Measurements from ENCODE around the gene COG5. TPM values are rescaled to one million over a fixed set of nuclear protein-coding genes. Genes with fewer than 3 reads are reported as not detected.

COG5 gene
- total RNA-seq, 1 experiment from 2014 or later = 20.2 TPM

- Histone ChIP-seq H2BK12ac (ENCODE audit: insufficient read length, low read depth, low read length) (no peak overlapping the region), H3K23me2 (ENCODE audit: insufficient read length, low read depth, low read length, poor library complexity, severe bottlenecking) (no peaks in the 10 kb centered on the region), H2BK20ac (ENCODE audit: low read depth, low read length, poor library complexity, severe bottlenecking) (no peak overlapping the region), H2BK5ac (ENCODE audit: insufficient read length, low read length) (no peak overlapping the region), H3K14ac (ENCODE audit: insufficient read depth, low read length) (no peak overlapping the region), H2BK15ac (ENCODE audit: low read depth, low read length) (no peak overlapping the region), H2BK120ac (ENCODE audit: low read depth, low read length, poor library complexity, severe bottlenecking) (no peak overlapping the region), H3K18ac (ENCODE audit: insufficient read length, low read depth, low read length) (no peak overlapping the region), H3K4me2 (ENCODE audit: insufficient read depth, insufficient read length, low read length) (no peak overlapping the region), H3K27ac (ENCODE audit: insufficient read length, low read depth, low read length) (no peak overlapping the region), H4K91ac (ENCODE audit: insufficient read length, low read depth, low read length) (no peak overlapping the region), H3K9ac (ENCODE audit: extremely low read depth, insufficient read length, low read length) (no peak overlapping the region), H3K27me3 (ENCODE audit: insufficient read depth, low read length) (no peaks in the 10 kb centered on the region), H3K56ac (ENCODE audit: insufficient read length, low read depth, low read length) (no peak overlapping the region), H4K8ac (replicated peaks; ENCODE audit: insufficient read length, low read depth, low read length) (no peak overlapping the region), H3K79me1 (ENCODE audit: insufficient read depth, low read depth, low read length, poor library complexity, severe bottlenecking) (no peaks in the 10 kb centered on the region), H3K79me2 (ENCODE audit: insufficient read depth, low read length) (no peaks in the 10 kb centered on the region), H2AK5ac (ENCODE audit: insufficient read length, low read length) (no peak overlapping the region), H3K9me3 (ENCODE audit: control insufficient read depth, low read depth, low read length) (no peaks in the 10 kb centered on the region), H3K4ac (ENCODE audit: low read depth, low read length) (no peak overlapping the region), H3T11ph (ENCODE audit: low read length) (no peak overlapping the region), H3K23ac (ENCODE audit: insufficient read length, low read depth, low read length) (no peak overlapping the region), H4K20me1 (ENCODE audit: control insufficient read depth, insufficient read depth, insufficient read length) (no peaks in the 10 kb centered on the region), H4K5ac (ENCODE audit: insufficient read length, low read depth, low read length) (no peak overlapping the region), H3K4me1 (ENCODE audit: insufficient read depth, low read length) (no peaks in the 10 kb centered on the region), H2AFZ (ENCODE audit: low read length) (no peak overlapping the region)
- TF ChIP-seq CTCF (conservative IDR thresholded peaks at IDR 0.05) = no peak
- Mint-ChIP-seq H3K36me3 (ENCODE audit: insufficient read depth in 1 of 3, low read depth in 3 of 3) (no peaks in the 10 kb centered on the region), H3K4me3 (no peak overlapping the region), H3K27me3 (ENCODE audit: low read depth) (no peaks in the 10 kb centered on the region), H3K4me1 (no peaks in the 10 kb centered on the region), H3K27ac (no peak overlapping the region), H3K9me3 (no peaks in the 10 kb centered on the region)
- no CpG with 5 or more reads among the region's 3 CpGs for WGBS (ENCODE audit: extremely low coverage, insufficient read length, low lambda C conversion rate)
- no peak for DNase-seq
Observed at GRCh38 chr7:107304636-107305035, 259.1 kb downstream of the COG5 start.

Data from H9 (cell line).